Bronchial epithelial cell (primary cell): ENCODE measurements around the gene WAPL. TPM values are rescaled to one million over a fixed set of nuclear protein-coding genes. Genes with fewer than 3 reads are reported as not detected.

ENCODE experiments used
- DNase-seq: peaks from one replicate; pipeline ENCODE4 v3.0.0-alpha.2; 2010; ENCODE audit warnings: low read depth
- FAIRE-seq: peaks from 2 replicates; lab custom pipeline; 2011; peaks lifted over from hg19 to GRCh38; lab: Jason Lieb, UNC
- H3K27me3 ChIP-seq: 2 replicates; pipeline ENCODE4 v1.5.1; 2011; ENCODE audit warnings: low read length; ENCODE audit not compliant: control insufficient read depth, insufficient read depth
- H3K36me3 ChIP-seq: 2 replicates; pipeline ENCODE4 v1.5.1; 2011; ENCODE audit warnings: low read length; ENCODE audit not compliant: control insufficient read depth, insufficient read depth
- H3K4me3 ChIP-seq: 2 replicates; pipeline ENCODE4 v1.5.1; 2011; ENCODE audit warnings: mild to moderate bottlenecking, low read depth, low read length, control low read depth
- CTCF ChIP-seq: IDR thresholded peaks from 2 replicates; pipeline ENCODE4 v1.5.1; 2011; ENCODE audit warnings: mild to moderate bottlenecking, moderate library complexity, low read length, control low read depth, inconsistent platforms; ENCODE audit not compliant: insufficient read depth, severe bottlenecking
- total RNA-seq: library from RNA; depleted of rRNA; stranded (reverse); fragments of >200 nt; gene quantifications from 2 replicates; pipeline ENCODE4 v1.2.1, GENCODE V29; 2014

Gene WAPL
- total RNA-seq, 1 donor from 2014 or later = 41.9 TPM

DNA sequence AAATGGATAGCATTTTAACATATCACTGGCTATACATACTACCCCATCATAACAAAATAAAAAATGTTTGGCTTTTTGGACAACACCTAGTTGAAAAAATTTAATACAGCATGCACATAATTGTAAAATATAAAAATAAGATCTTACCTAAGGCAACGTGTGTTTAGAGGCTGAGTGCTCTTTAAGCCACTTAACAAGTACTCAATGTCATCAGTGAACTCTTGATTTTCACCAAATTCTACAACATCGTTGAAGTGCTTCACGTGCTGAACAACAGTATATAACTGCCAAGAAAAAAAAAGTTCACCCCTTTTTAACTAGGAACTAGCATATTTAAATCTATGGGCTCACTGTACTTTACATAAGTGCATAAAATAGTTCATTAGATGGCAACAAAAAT is 49.5 kb downstream of the WAPL start:
- FAIRE-seq (no peak), DNase-seq (no peak)
- H3K4me3 ChIP-seq = no peak overlapping the region
- peaks cover 6% of the 10 kb centered on the region for H3K36me3 ChIP-seq
- no peaks in the 10 kb centered on the region for H3K27me3 ChIP-seq
- TF ChIP-seq CTCF = no peak

DNA sequence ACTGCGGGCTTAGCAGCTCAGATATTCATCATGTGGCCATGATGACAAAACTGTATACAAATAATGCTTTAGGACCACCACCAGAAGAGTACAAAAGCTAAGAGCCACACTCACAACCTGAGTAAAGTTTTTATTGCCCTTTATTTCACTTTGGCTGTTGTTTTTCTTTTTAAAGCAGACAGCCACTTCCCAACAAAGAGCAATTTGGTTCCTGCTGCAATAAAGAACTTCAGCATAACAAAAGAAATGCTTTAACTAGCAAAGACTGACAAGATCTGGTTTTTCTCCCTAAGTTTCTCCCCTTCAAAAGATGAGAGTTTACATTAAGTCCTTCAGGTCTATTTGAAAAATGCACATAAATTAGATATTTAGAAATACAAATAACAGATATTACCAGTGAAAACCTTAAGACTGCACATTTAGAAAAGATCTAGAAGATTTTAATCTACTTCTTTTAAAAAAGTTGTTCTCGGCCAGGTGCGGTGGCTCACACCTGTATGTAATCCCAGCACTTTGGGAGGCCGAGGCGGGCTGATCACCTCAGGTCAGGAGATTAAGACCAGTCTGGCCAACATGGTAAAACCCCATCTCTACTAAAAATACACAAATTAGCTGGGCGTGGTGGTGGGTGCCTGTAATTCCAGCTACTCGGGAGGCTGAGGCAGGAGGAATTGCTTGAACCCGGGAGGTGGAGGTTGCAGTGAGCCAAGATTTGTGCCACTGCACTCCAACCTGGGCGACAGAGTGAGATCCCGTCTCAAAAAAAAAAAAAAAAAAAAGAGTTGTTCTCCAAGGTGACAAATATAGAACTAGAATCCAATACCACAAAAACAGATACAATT is 59.4 kb downstream of the WAPL start:
- TF ChIP-seq CTCF = no peak
- H3K4me3 ChIP-seq = no peak overlapping the region
- peaks cover 11% of the 10 kb centered on the region for H3K36me3 ChIP-seq
- H3K27me3 ChIP-seq = no peaks in the 10 kb centered on the region
- DNase-seq (no peak), FAIRE-seq (no peak)

DNA sequence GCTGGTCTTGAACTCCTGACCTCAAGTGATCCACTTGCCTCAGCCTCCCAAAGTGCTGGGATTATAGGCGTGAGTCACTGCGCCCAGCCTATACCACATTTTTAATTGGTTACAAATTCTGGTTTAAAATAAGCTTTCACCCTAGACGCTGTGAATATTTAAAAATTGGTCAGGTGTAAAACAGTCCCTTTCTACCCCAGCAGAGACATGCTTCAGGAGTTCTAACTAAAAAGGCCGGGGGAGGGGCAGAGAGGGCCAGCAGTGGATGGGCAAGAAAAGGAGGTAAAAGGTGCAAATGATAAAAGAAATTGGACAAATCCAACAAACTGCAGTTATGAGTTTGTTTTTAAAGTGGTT is 70.0 kb downstream of the WAPL start:
- H3K36me3 ChIP-seq = peaks cover 6% of the 10 kb centered on the region
- no peak for FAIRE-seq
- no peak overlapping the region for H3K4me3 ChIP-seq
- DNase-seq = no peak
- no peak for TF ChIP-seq CTCF
- H3K27me3 ChIP-seq = no peaks in the 10 kb centered on the region

DNA sequence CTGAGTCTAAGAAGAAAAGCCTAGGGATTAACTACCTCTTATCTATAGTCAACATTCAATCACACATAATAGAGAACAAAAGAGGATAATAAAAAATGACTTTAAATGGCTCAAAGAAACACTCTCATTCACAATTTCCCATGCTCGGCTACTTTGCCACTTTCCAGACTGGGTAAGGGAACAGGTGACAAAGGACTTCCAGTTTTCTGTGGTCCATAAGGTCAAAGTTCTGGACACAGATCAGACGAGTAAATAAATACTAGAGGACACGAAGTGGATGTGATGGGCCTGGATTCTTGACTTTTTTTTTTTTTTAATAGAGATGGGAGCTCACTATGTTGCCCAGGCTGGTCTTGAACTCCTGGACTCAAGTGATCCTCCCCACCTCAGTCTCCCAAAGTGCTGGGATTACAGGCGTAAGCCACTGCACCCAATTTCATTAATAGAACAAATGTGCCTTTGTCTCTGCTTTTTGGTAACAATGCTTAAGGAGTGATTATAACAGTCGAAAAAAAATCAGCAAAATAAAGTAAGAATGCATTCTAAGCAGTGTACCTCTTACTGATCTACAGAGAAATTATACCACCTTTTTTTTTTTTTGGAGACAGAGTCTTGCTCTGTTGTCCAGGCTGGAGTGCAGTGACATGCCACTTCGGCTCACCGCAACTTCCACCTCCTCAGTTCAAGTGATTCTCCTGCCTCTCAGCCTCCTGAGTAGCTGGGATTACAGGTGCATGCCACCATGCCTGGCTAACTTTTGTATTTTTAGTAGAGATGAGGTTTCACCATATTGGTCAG is 70.6 kb downstream of the WAPL start:
- no peak for TF ChIP-seq CTCF
- no peak for FAIRE-seq
- peaks cover 6% of the 10 kb centered on the region for H3K36me3 ChIP-seq

GRCh38 chr10:86449926-86450558 is 71.5 kb downstream of the WAPL start:
- Histone ChIP-seq H3K4me3 (no peak overlapping the region), H3K36me3 (peaks cover 6% of the 10 kb centered on the region), H3K27me3 (no peaks in the 10 kb centered on the region)
- FAIRE-seq (no peak), DNase-seq (no peak)
- no peak for TF ChIP-seq CTCF

More for the DNA sequence above, 70.6 kb downstream of the WAPL start:
- no peak overlapping the region for H3K4me3 ChIP-seq
- DNase-seq = no peak
- H3K27me3 ChIP-seq = no peaks in the 10 kb centered on the region
